Stimulated activated CD8-positive, alpha-beta memory T cell treated with anti-CD3 and anti-CD28 coated beads, Interleukin-7, amount 100 ng/mL, for 1 hour (primary cell): Measurements from ENCODE around the gene SLC25A21.
"Not testable (repeated sequence)": the region's sequence is repeated elsewhere in the genome, so short reads cannot be mapped to it uniquely, and the experiment has no call there.

Source experiments
- DNase-seq, 2 donors: peaks; one replicate each; pipeline ENCODE4 v3.0.0-alpha.2; 2020; ENCODE audit warnings: low read depth in 2 of 2

SLC25A21 gene

DNA sequence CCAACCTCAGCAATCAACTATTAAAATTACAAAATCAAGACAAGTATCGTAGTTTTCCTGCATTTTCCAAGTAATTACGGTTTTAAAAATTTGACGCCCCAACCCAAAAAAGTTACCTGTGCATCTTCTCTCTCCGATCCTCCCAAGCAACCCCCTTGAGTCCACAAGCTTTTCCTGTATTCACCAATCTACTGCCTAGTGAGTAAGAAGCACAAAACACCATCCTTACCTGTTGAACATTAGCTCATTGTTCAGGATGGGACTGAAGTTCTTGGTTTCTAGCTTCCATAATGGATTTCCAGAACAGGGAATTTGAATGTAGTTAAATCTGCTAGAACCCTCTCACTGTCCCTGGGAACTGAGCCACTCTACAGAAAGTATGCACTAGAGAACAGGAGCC, 348.8 kb downstream of the SLC25A21 start:
- no peak for DNase-seq

GRCh38 chr14:36822685-36823084, 349.7 kb downstream of the SLC25A21 start:
- DNase-seq = no peak

GRCh38 chr14:36820901-36821300, 351.5 kb downstream of the SLC25A21 start:
- DNase-seq = no peak

GRCh38 chr14:36820111-36820709, 352.2 kb downstream of the SLC25A21 start:
- DNase-seq = no peak

GRCh38 chr14:36818794-36819384, 353.5 kb downstream of the SLC25A21 start:
- DNase-seq = no peak

- DNase-seq = no peak
Measured at GRCh38 chr14:36818246-36818645, 354.2 kb downstream of the SLC25A21 start.

DNA sequence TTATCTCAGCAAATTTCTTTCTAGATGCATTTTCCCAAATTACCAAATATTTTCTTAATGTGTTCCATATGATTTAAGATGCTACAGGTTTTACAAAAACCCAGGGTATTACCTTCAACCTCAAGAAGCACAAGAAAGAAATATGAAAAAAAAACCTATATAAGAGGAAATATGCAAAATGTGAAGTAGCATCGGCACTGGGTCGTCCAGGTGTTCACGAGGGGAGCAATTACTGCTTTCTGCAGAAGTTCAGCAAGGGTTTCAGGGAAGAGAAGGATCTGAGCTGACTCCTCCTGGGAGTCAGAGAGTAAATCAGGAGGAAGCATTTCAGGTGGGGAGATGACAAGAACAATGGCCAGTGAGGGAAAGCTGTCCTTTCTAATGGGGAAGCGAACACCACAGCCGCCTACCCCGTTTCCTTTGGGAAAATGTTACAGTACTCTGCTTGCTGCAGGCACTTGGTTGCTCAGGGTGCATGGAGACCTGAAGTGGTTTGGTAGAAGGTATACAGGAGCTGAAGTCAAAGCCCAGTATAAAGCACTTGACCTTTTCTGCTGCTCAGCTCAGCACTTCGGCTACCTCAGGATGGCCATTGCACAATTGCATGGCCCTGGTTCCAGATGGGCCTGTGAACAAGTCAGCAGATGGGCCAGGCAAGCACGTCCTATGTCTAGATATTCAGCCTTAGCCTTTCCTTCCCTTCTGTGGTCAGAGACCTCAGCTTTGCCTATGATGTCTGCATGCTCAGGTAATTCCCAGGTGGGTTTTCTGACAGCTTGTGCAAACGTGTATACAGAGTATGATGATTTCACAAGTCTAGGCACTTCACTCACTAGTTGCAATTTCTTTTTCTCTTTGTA, 355.1 kb downstream of the SLC25A21 start:
- no peak for DNase-seq

DNA sequence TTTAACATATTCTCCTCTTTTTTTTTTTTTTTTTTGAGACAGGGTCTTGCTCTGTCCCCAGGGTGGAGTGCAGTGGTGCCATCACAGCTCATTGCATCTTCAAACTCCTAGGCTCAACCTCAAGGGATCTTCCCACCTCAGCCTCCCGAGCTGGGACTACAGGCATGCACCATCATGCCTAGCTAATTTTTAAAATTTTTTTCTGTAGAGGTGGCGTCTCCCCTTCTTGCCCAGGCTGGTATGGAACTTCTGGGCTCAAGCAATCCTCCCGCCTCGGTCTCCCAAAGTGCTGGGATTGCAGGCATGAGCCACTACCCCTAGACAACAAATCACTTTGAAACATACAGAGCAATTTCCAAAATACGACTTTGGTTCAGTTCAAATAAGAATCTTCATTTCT, 355.9 kb downstream of the SLC25A21 start:
- no peak for DNase-seq

GRCh38 chr14:36814783-36815182, 357.6 kb downstream of the SLC25A21 start:
- DNase-seq = not testable (repeated sequence)

DNA sequence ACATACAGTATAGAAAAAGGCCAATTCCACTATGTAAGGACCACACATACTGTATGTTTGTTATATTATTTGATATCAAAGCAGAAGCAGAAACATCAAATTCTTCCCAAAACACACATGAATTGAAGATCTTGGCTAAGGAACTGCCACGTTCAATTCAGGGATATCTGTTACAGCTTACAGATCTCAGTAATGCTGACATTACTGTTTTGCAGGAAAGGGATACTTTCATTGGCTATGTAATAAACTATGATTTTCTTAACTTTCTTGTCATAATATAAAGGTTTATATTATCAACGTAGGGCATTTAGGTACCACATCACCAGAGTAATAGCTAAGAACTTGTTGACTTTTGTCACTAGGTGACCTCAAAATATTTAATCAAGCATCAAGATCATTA, 362.2 kb downstream of the SLC25A21 start:
- no peak for DNase-seq

GRCh38 chr14:36807727-36808126, 364.7 kb downstream of the SLC25A21 start:
- no peak for DNase-seq

GRCh38 chr14:36805131-36805559, 367.3 kb downstream of the SLC25A21 start:
- DNase-seq = no peak

DNA sequence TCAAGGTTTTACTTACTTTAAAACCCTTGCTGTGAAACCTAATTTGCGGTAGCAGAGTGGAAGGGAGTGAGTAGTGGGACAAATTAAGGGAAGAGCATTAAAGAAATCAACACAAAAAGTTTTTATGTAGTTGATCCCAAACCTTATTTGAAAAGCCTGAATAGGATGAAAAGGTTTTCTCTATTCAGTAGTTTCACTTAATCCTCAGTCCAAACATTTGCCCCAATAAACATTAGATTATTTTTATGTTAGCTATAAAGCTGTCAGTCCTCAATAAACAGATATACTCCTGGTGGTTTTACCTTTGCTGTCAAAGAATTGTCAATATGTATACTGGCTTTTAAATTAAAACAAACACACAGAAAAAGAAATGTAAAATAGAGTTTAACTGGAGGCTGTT, 374.8 kb downstream of the SLC25A21 start:
- DNase-seq = no peak

DNA sequence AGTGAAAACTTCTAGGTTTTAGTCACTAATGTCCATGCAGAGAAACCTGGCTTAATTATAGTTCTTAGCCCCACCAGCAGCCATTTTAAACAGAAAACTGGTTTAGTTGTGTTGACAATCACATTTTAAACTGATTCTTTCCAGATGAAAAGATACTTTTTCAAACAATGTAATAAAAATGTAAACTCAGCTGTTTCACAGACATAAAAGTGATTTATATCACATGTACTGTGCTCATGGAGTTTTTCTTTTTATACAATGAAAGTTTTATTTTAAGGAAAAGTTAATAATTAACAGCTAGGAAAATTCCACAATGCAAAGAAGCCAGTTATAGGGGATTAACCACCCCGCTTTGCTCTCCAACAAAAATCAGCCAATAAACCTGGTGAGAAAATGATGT, 381.0 kb downstream of the SLC25A21 start:
- DNase-seq = no peak

DNA sequence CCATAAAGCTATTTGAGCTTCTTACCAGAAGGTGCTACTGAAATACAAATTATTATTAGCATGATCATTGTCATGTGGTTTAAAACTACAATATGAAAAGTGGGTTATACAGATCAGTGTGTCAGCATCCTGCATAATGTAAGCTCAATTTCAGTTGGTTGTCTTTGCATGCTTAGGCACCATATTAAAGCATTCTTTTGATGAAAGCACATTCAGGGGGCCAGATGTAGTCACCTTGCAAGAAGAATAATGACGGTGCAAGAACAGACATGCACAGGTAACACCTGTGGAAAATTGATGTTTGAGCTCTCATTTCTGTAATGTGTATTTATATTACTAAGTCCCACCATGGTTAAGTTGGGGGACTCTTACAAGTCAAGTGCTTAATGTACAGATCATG, 386.9 kb downstream of the SLC25A21 start:
- no peak for DNase-seq

- DNase-seq = no peak
Measured at GRCh38 chr14:36784541-36784940, 387.9 kb downstream of the SLC25A21 start.

GRCh38 chr14:36781897-36782296, 390.5 kb downstream of the SLC25A21 start:
- DNase-seq = no peak

- DNase-seq = no peak
Measured at GRCh38 chr14:36773558-36773957, 398.8 kb downstream of the SLC25A21 start.

- no peak for DNase-seq
Measured at GRCh38 chr14:36773136-36773540, 399.3 kb downstream of the SLC25A21 start.

GRCh38 chr14:36771028-36771640, 401.3 kb downstream of the SLC25A21 start:
- DNase-seq = no peak

- no peak for DNase-seq
Measured at GRCh38 chr14:36768638-36769337, 403.6 kb downstream of the SLC25A21 start.
